ELF-1 (cell line): ENCODE measurements around the gene MEF2B.

Experiments
- DNase-seq: peaks from one replicate; pipeline ENCODE4 v3.0.0-alpha.2; 2016; ENCODE audit warnings: low read depth, low spot score

The MEF2B gene

DNA sequence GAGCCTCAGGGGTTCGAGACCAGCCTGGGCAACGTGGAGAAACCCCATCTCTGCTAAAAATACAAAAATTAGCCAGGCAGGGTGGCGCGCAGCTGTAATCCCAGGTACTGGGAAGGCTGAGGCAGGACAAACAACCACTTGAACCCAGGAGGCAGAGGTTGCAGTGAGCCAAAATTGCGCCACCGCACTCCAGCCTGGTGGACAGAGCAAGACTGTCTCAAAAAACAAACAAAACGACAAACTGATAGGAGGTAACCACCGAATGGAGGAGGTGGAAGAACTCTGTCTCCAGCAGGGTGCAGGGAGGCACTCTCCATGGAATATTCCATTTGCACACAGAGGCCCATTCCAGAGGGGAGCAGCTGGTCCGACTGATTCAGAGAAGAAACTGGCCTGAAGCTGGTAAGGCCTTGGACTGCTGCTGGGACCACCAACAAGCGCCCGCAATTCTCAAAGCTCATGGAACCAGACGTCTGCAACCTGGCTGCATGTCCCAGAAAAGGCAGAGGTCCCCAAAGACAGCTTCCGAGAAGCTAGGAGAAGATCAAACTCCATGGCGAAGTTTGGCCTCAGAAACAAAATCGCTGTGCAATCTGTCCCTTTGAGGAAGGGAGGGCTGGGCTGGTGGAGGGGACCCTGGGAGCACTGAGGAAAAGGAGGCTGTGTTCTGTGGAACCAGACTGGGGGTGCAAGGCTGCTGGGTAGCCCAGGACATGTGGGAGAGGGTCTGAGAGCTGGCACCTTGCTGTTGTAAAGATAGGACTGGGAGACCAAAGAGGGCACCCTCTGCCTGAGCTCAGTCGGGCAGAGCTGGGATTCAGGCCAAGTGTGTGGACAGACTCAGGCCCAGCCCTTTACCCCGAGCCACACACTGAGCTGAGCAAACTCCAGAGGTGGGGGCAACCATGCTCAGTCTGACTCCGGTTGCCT, 71.1 kb downstream of the MEF2B start:
- DNase-seq, result no peak

DNA sequence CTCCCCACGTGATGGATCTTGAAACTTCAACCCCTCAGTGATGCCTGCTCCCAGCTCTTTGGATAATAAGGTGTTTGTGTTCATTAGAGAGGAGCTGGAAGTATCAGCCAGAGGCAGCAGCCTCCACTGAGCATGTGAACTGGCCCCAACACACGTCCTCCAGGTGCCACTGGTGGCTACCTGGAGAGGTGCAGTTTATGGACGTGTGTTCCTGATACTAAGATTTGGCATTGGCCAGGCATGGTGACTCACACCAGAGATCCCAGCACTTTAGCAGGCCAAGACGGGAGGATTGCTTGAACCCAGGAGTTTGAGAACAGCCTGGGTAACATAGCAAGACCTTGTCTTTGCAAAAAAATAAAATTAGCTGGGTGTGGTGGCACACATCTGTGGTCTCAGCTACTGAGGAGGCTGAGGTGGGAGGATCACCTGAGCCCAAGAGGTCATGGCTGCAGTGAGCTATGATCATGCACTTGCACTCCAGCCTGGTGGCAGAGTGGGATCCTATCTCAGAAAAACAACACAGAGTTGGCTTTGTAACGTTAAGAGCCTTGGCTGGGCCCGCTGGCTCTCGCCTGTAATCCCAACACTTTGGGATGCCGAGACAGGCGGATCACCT, 71.9 kb downstream of the MEF2B start:
- DNase-seq, result no peak

DNA sequence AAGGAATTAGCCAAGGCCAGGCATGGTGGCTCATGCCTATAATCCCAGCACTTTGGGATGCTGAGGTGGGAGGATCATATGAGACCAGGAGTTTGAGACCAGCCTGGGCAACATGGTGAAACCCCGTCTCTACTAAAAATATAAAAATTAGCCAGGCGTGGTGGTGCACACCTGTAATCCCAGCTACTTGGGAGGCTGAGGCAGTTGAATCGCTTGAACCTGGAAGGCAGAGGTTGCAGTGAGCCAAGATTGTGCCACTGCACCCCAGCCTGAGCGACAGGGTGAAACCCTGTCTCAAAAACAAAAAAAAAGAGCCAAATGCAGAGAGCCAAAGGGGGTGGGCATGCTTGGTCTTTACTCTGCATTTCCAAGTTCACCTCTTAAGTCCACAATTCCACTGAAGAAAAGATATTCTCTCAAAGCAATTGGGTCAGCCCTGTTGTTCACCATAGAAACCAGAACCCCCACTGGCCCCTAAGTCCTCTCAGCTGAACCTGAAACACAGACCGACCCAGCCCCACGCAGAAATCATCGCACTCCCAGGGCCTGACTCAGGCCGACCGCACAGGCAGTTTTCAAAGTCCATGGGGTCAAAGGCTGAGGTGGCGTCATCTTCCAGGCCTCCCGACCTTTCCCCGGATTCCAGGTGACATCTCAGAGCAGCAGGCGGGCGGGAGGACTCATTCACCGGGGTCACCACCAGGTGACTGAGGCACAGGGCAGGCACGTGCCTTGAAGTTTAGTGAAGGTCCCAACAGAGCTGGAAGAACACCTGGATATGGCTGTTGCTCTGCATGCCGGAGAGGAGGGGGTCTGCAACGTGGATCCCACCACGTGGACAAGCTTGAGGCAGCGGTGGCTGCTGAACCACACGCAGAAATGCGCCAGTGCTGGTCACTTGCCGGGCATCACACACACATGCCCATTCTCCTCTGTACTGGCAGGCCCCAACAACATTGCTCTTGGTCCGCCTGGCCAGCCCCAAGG, 73.1 kb downstream of the MEF2B start:
- DNase-seq, result no peak

DNA sequence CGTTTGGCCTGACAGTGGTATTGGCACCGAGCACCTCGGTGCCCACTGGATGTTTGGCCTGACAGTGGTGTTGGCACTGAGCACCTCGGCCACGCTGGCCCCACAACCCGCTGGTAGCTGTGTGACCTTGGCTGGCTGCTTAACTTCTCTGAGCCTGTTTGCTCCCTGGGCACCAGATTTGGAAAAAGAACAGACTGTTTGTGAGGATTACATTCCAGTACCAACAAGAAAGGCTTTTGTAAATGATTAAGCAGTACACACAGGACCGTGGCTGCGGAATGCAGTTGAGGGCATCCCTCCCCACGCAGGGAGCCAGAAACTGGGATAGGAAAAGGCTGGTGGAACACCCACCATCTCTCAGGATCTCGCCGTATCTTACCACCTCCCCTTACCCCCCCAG, 74.4 kb downstream of the MEF2B start:
- DNase-seq, result no peak
